ENCODE results near the gene INTS3. TPM values are rescaled to one million over a fixed set of nuclear protein-coding genes. Genes with fewer than 3 reads are reported as not detected.

INTS3 gene
- total and polyA plus RNA-seq, 8 donors, result 11.0 to 48.2 (median 34.8) TPM

- Histone ChIP-seq H3K4me3 (no peak overlapping the region), H3K9me3 (no peaks in the 10 kb centered on the region), H3K4me1 (peaks cover 0 to 27% (median 4%) of the 10 kb centered on the region in 4 donors), H3K36me3 (peaks cover 34 to 56% (median 47%) of the 10 kb centered on the region in 4 donors), H3K27me3 (no peaks in the 10 kb centered on the region), H3K27ac (peak overlapping the region in 3 of 5 donors; percentile 57 to 70 (median 67))
- intact Hi-C loops (cut with DNase I; ENCODE audit: low total_unique reads), result no loop called here
- DNase-seq, result no peak
- 78 to 87% (median 85%) methylated on average over 11 of the region's 11 CpGs for WGBS, 5 donors
- TF ChIP-seq POLR2A (IDR thresholded peaks at IDR 0.05) (no peak), POLR2AphosphoS5 (IDR thresholded peaks at IDR 0.05) (no peak), CTCF (IDR thresholded peaks at IDR 0.05) (no peak), EP300 (IDR thresholded peaks at IDR 0.05) (no peak)
Measured at GRCh38 chr1:153805886-153806719, 78.3 kb downstream of the INTS3 start.

- Histone ChIP-seq H3K27me3 (no peaks in the 10 kb centered on the region), H3K4me1 (peaks cover 0 to 1% (median under 1%) of the 10 kb centered on the region in 4 donors), H3K36me3 (peaks cover 60 to 83% (median 75%) of the 10 kb centered on the region in 4 donors), H3K4me3 (no peak overlapping the region), H3K9me3 (no peaks in the 10 kb centered on the region), H3K27ac (no peak overlapping the region)
- no peak for DNase-seq
- intact Hi-C loops (cut with DNase I; ENCODE audit: low total_unique reads), result no loop called here
- WGBS, 5 donors, result 91 to 94% (median 93%) methylated on average over 13 of the region's 13 CpGs
- TF ChIP-seq EP300 (IDR thresholded peaks at IDR 0.05), result no peak
- TF ChIP-seq POLR2A (IDR thresholded peaks at IDR 0.05), result no peak
- TF ChIP-seq POLR2AphosphoS5 (IDR thresholded peaks at IDR 0.05), result no peak
- no peak for TF ChIP-seq CTCF (IDR thresholded peaks at IDR 0.05)
Measured at GRCh38 chr1:153816283-153816889, 88.5 kb downstream of the INTS3 start.

- DNase-seq, result no peak
- H3K9me3 ChIP-seq, result no peaks in the 10 kb centered on the region
- H3K4me3 ChIP-seq, result no peak overlapping the region
- H3K27ac ChIP-seq, result no peak overlapping the region
- intact Hi-C loops (cut with DNase I; ENCODE audit: low total_unique reads), result no loop called here
- peaks cover 0 to 6% (median 2%) of the 10 kb centered on the region in 4 donors for H3K4me1 ChIP-seq
- WGBS, 5 donors, result 67 to 84% (median 69%) methylated on average over 2 of the region's 2 CpGs
- H3K36me3 ChIP-seq, result peaks cover 38 to 63% (median 50%) of the 10 kb centered on the region in 4 donors
- TF ChIP-seq CTCF (IDR thresholded peaks at IDR 0.05) (no peak), EP300 (IDR thresholded peaks at IDR 0.05) (no peak), POLR2AphosphoS5 (IDR thresholded peaks at IDR 0.05) (no peak), POLR2A (IDR thresholded peaks at IDR 0.05) (no peak)
- H3K27me3 ChIP-seq, result no peaks in the 10 kb centered on the region
Measured at GRCh38 chr1:153818876-153819275, 91.0 kb downstream of the INTS3 start.

Small RNA genes lying within 50 kb of the gene (small RNA-seq; reads per million reads assigned to genes)
- gene MIR8083 (0 reads per million in 4 donors), gene RF00019 (0 reads per million in 4 donors), gene RN7SL372P (0 reads per million in 4 donors)

Other genes with a start within 250 kb of the INTS3 start
- 100 to 1,000 TPM; 154 to 680 (median 330) TPM for gene S100A6, start 192.1 kb upstream of the INTS3 start, total RNA-seq
- 1,000 to 10,000 TPM; 1,447 to 2,520 (median 1,620) TPM for gene S100A6, start 192.1 kb upstream of the INTS3 start, polyA plus RNA-seq
- not detected for gene S100A5, start 187.1 kb upstream of the INTS3 start, total RNA-seq
- not detected for gene S100A5, start 187.1 kb upstream of the INTS3 start, polyA plus RNA-seq
- gene S100A4, start 182.2 kb upstream of the INTS3 start, total RNA-seq, result 10 to 100 TPM in 4 of 5 donors, 1 to 10 TPM in 1; 9.9 to 53.3 (median 19.4) TPM
- gene S100A4, start 182.2 kb upstream of the INTS3 start, polyA plus RNA-seq, result 100 to 1,000 TPM; 145 to 541 (median 274) TPM
- gene S100A3, start 178.8 kb upstream of the INTS3 start, total RNA-seq, result not detected
- 10 to 100 TPM in 1 of 3 donors, 1 to 10 TPM in 2; 2.6 to 15.0 (median 5.4) TPM for gene S100A3, start 178.8 kb upstream of the INTS3 start, polyA plus RNA-seq
- 10 to 100 TPM in 1 of 5 donors, 1 to 10 TPM in 1, not detected in 3; 2.2 to 12.7 TPM for gene S100A2, start 162.2 kb upstream of the INTS3 start, total RNA-seq
- gene S100A2, start 162.2 kb upstream of the INTS3 start, polyA plus RNA-seq, result 1,000 to 10,000 TPM in 1 of 3 donors, 1 to 10 TPM in 2; 4.9 to 1,809 (median 8.3) TPM
- 100 to 1,000 TPM in 1 of 5 donors, 10 to 100 TPM in 2, 1 to 10 TPM in 2; 8.9 to 192 (median 47.9) TPM for gene S100A16, start 114.9 kb upstream of the INTS3 start, total RNA-seq
- gene S100A16, start 114.9 kb upstream of the INTS3 start, polyA plus RNA-seq, result 100 to 1,000 TPM; 145 to 361 (median 188) TPM
- gene S100A14, start 111.7 kb upstream of the INTS3 start, total RNA-seq, result 100 to 1,000 TPM in 1 of 5 donors, 10 to 100 TPM in 3, 1 to 10 TPM in 1; 8.8 to 488 (median 29.0) TPM
- gene S100A14, start 111.7 kb upstream of the INTS3 start, polyA plus RNA-seq, result 100 to 1,000 TPM in 2 of 3 donors, 10 to 100 TPM in 1; 70.2 to 751 (median 244) TPM
- 10 to 100 TPM; 18.7 to 54.6 (median 23.5) TPM for gene S100A13, start 100.5 kb upstream of the INTS3 start, total RNA-seq
- 100 to 1,000 TPM; 140 to 271 (median 207) TPM for gene S100A13, start 100.5 kb upstream of the INTS3 start, polyA plus RNA-seq
- not detected for gene S100A1, start 99.6 kb upstream of the INTS3 start, total RNA-seq
- 10 to 100 TPM in 2 of 3 donors, 1 to 10 TPM in 1; 5.7 to 64.8 (median 45.5) TPM for gene S100A1, start 99.6 kb upstream of the INTS3 start, polyA plus RNA-seq
- 100 to 1,000 TPM in 1 of 5 donors, 10 to 100 TPM in 4; 21.7 to 111 (median 74.3) TPM for gene CHTOP, start 94.0 kb upstream of the INTS3 start, total RNA-seq
- gene CHTOP, start 94.0 kb upstream of the INTS3 start, polyA plus RNA-seq, result 10 to 100 TPM; 41.3 to 53.2 (median 46.0) TPM
- gene SNAPIN, start 69.3 kb upstream of the INTS3 start, total RNA-seq, result 10 to 100 TPM; 14.9 to 82.9 (median 15.6) TPM
- gene SNAPIN, start 69.3 kb upstream of the INTS3 start, polyA plus RNA-seq, result 10 to 100 TPM; 29.4 to 35.5 (median 29.5) TPM
- gene ILF2, start 57.1 kb upstream of the INTS3 start, total RNA-seq, result 100 to 1,000 TPM in 1 of 5 donors, 10 to 100 TPM in 4; 17.1 to 138 (median 41.5) TPM
- gene ILF2, start 57.1 kb upstream of the INTS3 start, polyA plus RNA-seq, result 100 to 1,000 TPM in 1 of 3 donors, 10 to 100 TPM in 2; 49.1 to 103 (median 98.9) TPM
- 10 to 100 TPM in 2 of 5 donors, 1 to 10 TPM in 3; 5.4 to 39.7 (median 6.6) TPM for gene NPR1, start 49.4 kb upstream of the INTS3 start, total RNA-seq
- 1 to 10 TPM; 1.4 to 5.7 (median 2.4) TPM for gene NPR1, start 49.4 kb upstream of the INTS3 start, polyA plus RNA-seq
- 10 to 100 TPM; 14.9 to 89.9 (median 62.2) TPM for gene SLC27A3, start 47.4 kb downstream of the INTS3 start, total RNA-seq
- 10 to 100 TPM; 17.4 to 86.8 (median 44.1) TPM for gene SLC27A3, start 47.4 kb downstream of the INTS3 start, polyA plus RNA-seq
- gene GATAD2B, start 194.9 kb downstream of the INTS3 start, total RNA-seq, result 10 to 100 TPM; 15.8 to 26.3 (median 18.1) TPM
- gene GATAD2B, start 194.9 kb downstream of the INTS3 start, polyA plus RNA-seq, result 1 to 10 TPM; 2.7 to 3.4 (median 3.2) TPM
- gene DENND4B, start 218.7 kb downstream of the INTS3 start, total RNA-seq, result 10 to 100 TPM; 20.9 to 73.0 (median 36.6) TPM
- 10 to 100 TPM; 11.8 to 19.9 (median 14.1) TPM for gene DENND4B, start 218.7 kb downstream of the INTS3 start, polyA plus RNA-seq
- 10 to 100 TPM in 2 of 5 donors, 1 to 10 TPM in 3; 1.4 to 49.6 (median 8.0) TPM for gene CRTC2, start 230.6 kb downstream of the INTS3 start, total RNA-seq
- 10 to 100 TPM; 26.9 to 31.1 (median 27.1) TPM for gene CRTC2, start 230.6 kb downstream of the INTS3 start, polyA plus RNA-seq
- 10 to 100 TPM in 4 of 5 donors, 1 to 10 TPM in 1; 6.4 to 80.6 (median 24.9) TPM for gene SLC39A1, start 235.5 kb downstream of the INTS3 start, total RNA-seq
- gene SLC39A1, start 235.5 kb downstream of the INTS3 start, polyA plus RNA-seq, result 10 to 100 TPM; 29.9 to 54.8 (median 39.8) TPM
- gene CREB3L4, start 239.9 kb downstream of the INTS3 start, total RNA-seq, result 10 to 100 TPM in 1 of 5 donors, 1 to 10 TPM in 3, not detected in 1; 2.7 to 16.7 (median 7.3) TPM
- 10 to 100 TPM; 10.9 to 32.9 (median 11.8) TPM for gene CREB3L4, start 239.9 kb downstream of the INTS3 start, polyA plus RNA-seq
- 100 to 1,000 TPM; 130 to 859 (median 234) TPM for gene JTB, start 249.6 kb downstream of the INTS3 start, total RNA-seq
- gene JTB, start 249.6 kb downstream of the INTS3 start, polyA plus RNA-seq, result 100 to 1,000 TPM; 214 to 340 (median 237) TPM

Data from stomach (tissue), 9 donors.